PFSK-1 (cell line): Measurements from ENCODE around the gene ATP10A.

Experiments
- FOXP2 ChIP-seq: optimal IDR thresholded peaks from 2 replicates; pipeline ENCODE3; 2011; ENCODE audit warnings: borderline replicate concordance, control low read depth, inconsistent platforms; ENCODE audit not compliant: insufficient read depth; ENCODE audit errors: extremely low read length, extremely low read depth
- POLR2AphosphoS5 ChIP-seq: IDR thresholded peaks from 2 replicates; pipeline ENCODE4 v1.6.1; 2012; ENCODE audit warnings: low read depth, mild to moderate bottlenecking, control low read depth, low read length, moderate library complexity
- SIN3A ChIP-seq: IDR thresholded peaks from 2 replicates; pipeline ENCODE4 v1.6.1; 2012; ENCODE audit warnings: mild to moderate bottlenecking, low read length, moderate library complexity, borderline replicate concordance; ENCODE audit not compliant: insufficient read depth
- TAF1 ChIP-seq: IDR thresholded peaks from 2 replicates; pipeline ENCODE4 v1.6.1; 2012; ENCODE audit warnings: low read length, control low read depth, borderline replicate concordance; ENCODE audit not compliant: insufficient read depth
- TF ChIP-seq, protein P1 (sequence below), 2 experiments: IDR thresholded peaks; 2 replicates each; pipeline versions ENCODE4 v1.6.1 to v1.8.0; 2011 to 2012; ENCODE audit warnings: low read depth in 2 of 2, low read length in 2 of 2, control low read depth in 1 of 2, inconsistent platforms in 1 of 2, mild to moderate bottlenecking in 1 of 2, moderate library complexity in 1 of 2; ENCODE audit not compliant: insufficient read depth in 1 of 2

GRCh38 chr15:25800761-25801515, 62.2 kb downstream of the ATP10A start:
- TF ChIP-seq SIN3A = no peak
- TF ChIP-seq, protein P1, sequence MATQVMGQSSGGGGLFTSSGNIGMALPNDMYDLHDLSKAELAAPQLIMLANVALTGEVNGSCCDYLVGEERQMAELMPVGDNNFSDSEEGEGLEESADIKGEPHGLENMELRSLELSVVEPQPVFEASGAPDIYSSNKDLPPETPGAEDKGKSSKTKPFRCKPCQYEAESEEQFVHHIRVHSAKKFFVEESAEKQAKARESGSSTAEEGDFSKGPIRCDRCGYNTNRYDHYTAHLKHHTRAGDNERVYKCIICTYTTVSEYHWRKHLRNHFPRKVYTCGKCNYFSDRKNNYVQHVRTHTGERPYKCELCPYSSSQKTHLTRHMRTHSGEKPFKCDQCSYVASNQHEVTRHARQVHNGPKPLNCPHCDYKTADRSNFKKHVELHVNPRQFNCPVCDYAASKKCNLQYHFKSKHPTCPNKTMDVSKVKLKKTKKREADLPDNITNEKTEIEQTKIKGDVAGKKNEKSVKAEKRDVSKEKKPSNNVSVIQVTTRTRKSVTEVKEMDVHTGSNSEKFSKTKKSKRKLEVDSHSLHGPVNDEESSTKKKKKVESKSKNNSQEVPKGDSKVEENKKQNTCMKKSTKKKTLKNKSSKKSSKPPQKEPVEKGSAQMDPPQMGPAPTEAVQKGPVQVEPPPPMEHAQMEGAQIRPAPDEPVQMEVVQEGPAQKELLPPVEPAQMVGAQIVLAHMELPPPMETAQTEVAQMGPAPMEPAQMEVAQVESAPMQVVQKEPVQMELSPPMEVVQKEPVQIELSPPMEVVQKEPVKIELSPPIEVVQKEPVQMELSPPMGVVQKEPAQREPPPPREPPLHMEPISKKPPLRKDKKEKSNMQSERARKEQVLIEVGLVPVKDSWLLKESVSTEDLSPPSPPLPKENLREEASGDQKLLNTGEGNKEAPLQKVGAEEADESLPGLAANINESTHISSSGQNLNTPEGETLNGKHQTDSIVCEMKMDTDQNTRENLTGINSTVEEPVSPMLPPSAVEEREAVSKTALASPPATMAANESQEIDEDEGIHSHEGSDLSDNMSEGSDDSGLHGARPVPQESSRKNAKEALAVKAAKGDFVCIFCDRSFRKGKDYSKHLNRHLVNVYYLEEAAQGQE (IDR thresholded peaks at IDR 0.05; ENCODE audit: insufficient read depth in 1 of 2, low read depth in 2 of 2, low read length in 2 of 2) = no peak
- TF ChIP-seq TAF1 = no peak
- no peak for TF ChIP-seq POLR2AphosphoS5
- no peak for TF ChIP-seq FOXP2
